Retina (tissue), 1 donor: ENCODE data around the gene PRSS21.

Experiments used
- DNase-seq: peaks from one replicate; pipeline ENCODE4 v3.0.0-alpha.2; 2016

Gene PRSS21

DNA sequence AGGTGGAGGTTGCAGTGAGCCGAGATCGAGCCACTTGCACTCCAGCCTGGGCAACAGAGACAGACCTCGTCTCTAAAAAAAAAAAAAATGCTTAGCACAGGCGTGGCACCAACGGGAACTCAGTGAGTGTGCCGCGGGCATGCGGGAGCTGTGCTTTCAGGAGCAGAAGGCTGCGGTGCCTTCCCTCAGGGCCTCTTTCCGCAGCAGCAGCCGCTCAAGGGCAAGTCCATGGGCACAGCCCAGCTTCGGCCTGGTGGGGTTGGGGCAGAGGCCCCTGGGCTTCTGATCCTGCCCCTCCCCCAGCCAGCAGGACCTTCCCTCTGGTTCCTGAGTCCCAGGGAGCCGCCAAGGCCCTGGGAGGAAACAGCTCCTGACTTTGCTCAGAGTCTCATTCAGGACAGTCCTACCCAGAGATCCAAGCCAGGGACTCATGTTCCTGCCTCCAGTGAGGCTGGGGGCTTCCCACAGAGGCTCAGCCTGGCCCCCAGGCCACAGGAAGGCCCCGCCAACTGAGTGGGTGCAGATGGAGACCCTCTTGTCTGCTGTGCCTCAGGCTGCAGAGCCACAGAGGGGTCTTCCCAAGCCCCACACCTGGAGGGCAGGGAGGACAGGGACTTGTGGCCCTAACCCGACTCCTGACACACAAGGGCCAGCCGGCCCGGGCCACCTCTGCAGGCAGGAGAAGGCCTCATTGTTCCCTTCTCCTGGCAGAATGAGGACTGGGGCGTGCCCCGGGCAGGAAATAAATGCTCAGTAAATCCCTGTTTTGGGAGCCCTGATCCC is 9.7 kb downstream of the PRSS21 start:
- no peak for DNase-seq

DNA sequence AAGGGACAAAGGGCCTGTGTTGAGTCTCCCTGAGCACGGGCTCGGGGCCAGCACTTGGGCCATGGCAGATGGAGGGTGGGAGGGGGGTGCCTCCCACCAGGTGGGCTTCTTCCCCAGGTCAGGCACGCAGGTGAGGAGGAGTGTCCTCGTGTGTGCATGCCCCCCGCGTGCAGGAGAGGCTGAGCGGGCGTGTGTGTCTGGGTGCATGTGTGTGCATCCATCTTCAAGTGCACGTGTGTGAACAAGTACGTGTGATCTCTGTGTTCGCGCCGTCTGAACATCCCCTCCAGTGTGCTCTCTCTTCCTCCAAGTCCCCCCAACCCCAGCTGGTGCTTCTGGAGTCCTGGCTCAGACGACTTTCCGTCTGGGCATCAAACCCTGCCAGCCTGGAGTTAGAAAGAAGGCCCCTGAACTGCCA is 10.3 kb downstream of the PRSS21 start:
- DNase-seq, result no peak

DNA sequence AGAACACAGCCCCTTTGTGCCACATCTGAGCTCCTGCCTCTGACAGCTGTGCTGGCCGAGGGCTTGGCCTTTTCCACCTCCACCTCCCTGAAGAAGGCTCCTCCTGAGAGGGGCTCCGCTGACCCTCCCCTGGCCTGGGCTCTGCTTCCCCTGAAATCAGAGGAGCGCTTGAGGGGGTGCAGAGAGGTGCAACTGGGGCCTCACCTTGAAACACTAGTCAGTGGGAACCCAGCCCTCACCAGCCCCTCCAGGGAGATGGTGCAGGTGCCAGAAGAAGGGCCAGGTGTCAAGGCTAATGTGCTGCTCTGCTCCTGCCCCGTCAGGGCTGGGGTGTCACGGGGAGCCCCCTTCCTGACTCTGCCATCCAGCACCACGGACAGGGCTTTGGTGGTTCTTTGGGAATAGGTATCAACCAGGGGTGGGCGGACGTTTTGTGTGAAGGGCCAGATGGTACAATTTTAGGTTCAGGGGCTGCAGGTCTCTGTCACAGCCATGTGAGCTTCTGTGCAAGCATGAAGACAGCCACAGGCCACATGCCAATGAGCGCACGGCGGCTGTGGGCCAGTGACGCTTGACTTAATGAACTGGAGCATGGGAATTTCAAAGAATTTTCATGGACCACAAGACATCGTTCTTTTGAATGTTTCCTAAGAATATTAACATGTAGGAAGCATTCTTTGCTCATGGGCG is 10.9 kb downstream of the PRSS21 start:
- no peak for DNase-seq

DNA sequence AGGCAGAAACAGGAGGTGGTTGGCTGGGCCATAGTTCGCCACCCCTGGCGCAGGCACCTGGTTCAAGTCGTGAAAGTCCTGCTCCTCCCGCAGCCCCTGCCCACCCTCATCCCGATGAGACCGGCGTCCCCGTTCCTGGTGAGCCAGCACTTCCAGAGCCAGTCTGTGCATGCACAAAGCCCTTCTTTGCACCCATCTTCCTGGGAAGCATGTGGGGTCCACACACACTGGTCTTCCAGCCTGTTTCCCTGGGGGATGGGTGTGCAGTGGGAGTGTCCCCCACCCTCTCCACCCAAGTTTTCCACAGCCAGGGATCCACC is 11.4 kb downstream of the PRSS21 start:
- no peak for DNase-seq

- DNase-seq, result no peak
These were observed 11.9 kb downstream of the PRSS21 start for GRCh38 chr16:2828876-2829430.

DNA sequence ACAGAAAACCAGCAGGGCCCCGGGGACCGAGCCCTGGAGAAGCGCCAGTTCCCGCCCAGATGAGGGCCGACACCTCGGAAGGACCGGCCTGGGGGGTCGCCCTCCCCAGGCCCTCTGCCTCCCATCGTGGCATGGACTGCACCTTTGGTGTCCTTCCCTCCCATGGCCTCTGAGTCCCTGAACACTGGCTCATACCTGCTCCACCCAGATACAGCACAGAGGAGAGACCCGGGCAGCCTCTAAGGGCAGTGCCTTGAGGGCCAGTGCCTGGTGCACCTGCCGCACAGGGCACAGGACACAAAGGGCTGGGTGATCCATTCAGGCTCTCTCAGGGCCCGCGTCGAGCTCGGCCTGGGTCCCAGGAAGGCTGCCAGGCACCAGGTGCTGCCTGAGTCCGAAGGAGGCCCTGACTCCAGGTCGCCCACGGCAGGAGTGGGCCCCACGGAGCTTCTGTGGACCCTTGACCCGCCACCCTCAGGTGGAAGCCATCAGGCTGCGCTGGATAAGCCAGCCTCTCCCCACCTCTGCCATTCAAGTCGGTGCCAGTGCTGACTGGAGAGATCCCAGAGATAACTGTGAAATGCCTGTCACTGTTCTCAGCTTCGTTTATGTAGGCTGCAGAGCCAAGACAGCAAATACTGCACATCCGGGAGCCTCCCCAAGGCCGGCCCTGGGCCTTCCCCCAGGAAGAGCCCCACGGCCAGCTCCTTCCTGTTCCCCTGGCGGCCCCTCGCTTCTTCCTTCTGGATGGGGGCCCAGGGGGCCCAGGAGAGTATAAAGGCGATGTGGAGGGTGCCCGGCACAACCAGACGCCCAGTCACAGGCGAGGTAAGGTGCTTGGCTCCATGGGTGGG is 12.7 kb downstream of the PRSS21 start, which contains the start of gene ZG16B:
Gene ZG16B (plus strand): TSS at position 803 of the 854 bp plus-strand sequence. CDS start 139 bp downstream, outside the sequence.
- no peak for DNase-seq

- DNase-seq, result no peak
These were observed 13.3 kb downstream of the PRSS21 start for GRCh38 chr16:2830355-2830695.

GRCh38 chr16:2831203-2831602 is 14.2 kb downstream of the PRSS21 start:
- no peak for DNase-seq

GRCh38 chr16:2833776-2834175 is 16.7 kb downstream of the PRSS21 start:
- no peak for DNase-seq

- no peak for DNase-seq
These were observed 17.9 kb downstream of the PRSS21 start for GRCh38 chr16:2834968-2835367.

DNA sequence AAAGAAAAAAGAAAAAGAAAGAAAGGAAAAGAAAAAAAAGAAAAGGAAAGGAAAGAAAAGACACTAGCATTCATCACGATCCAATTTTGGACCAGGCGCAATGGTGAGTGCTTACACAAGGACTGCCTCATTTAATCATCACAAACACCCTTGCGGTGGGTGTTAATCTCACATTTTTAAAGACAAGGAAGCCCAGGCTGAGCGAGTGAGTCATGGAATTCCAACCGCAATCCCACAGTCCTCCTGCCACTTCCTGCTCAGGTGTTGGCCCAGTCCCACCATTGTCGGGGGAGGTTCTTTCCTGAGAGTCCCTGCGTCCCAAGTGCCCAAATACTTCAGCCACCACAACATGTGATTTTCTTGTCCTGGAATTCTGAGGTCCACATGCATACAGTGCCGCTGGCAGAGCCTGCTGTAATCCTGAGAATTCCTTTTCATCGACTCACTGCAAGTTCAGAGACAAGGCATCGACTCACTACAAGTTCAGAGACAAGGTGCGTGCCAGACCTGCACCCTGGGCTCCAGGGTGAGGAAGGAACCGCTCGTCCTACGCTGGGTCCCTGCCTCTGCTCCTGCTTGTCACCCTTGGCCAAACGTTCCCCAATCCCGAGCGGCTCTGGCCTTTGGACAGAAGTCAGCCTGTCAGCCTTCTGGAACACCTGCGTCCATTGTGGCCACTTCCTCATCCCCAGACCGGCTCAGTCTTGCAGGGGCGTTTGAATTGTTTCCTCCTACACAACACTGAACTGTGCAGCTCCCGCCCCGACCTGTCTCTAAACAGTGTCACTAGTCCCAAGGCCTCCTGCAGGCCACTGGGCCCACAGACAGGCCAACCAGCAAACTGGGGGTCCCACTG is 18.8 kb downstream of the PRSS21 start:
- DNase-seq, result no peak

DNA sequence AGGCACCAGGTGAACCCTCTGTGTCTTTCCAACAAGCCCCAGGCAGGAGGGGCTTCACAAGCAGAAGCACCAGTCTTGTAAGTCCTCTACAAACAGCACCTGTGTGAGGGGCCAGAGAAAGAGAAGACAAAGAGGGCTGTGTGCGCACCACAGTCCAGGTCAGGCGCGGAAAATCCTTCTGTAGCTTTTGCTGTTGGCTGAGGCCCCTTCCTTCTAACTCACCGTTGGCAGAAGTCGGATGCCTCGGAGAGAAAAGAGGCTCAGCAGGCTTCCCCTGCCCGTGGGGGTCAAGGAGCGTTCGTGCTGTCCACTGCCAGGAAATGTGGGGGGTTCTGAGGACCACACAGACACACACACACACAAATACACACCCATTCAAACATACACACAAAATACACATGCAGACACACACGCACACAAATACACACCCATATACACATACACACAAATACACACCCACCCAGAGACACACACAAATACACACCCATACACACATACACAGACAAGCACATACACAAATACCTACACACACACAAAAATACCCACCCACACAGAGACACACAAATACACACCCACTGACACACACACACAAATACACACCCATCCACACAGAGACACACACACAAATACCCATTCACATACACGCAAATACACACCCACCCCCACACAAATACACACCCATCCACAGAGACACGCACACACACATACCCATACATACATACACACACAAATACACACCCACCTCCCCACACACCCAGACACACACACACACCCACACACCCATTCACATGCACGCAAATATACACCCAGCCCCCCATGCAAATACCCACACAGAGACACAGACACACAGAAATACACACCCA is 19.8 kb downstream of the PRSS21 start:
- no peak for DNase-seq

- DNase-seq, result peak; percentile 78
These were observed 21.9 kb downstream of the PRSS21 start for GRCh38 chr16:2838928-2839327.

GRCh38 chr16:2839650-2840450 is 22.8 kb downstream of the PRSS21 start:
- no peak for DNase-seq

DNA sequence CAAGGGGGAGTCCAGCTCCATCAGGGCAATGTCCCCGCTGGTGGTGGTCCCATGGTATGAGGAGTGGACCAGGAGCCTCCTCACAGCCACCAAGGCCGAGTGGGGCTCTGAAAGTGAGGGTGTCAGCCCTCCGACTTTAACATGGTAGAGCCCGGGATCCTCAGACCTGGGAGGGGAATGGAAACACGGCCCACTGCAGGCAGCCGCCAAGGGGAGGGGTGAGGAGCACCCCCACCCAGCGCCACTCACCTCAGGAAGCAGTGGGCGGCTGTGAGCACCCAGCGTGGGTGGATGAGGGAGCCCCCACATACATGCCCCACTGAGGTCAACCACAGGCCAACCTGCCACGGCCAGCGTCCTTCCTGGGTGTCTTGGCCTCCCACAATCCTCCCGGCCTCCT is 23.9 kb downstream of the PRSS21 start:
- no peak for DNase-seq

- no peak for DNase-seq
These were observed 24.7 kb downstream of the PRSS21 start for GRCh38 chr16:2841606-2842339.

DNA sequence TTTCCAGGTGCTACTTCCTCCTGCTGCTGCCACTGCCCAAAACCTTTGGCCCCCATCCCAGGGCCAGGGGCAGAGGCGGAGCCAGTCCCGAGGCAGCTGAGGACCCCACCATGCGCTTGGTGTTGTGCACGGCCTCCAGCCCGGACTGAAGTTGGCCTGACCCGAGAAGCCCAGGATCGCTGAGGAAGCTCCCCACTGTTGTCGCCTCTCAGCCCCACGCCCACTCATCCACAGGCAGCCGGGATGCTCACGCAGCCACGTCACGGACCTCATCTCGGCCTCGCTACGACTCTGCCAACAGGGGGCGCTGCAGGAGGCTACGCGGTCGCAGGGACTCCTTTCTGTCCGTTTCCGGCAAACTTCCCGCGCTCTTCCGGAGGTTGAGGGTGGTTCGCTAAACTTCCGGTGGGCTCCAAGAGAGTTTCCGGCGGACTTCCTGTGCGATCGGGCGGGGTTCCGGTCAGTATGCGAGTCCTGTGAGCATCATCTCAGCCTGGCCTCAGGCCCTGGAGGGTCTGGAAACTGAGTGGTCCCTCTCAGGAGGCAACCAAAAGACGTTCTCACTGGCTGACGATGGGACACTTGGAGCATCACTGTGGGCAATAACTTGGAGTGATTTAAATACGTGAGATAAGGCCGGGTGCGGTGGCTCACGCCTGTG is 25.4 kb downstream of the PRSS21 start:
- DNase-seq, result peak; percentile 54

DNA sequence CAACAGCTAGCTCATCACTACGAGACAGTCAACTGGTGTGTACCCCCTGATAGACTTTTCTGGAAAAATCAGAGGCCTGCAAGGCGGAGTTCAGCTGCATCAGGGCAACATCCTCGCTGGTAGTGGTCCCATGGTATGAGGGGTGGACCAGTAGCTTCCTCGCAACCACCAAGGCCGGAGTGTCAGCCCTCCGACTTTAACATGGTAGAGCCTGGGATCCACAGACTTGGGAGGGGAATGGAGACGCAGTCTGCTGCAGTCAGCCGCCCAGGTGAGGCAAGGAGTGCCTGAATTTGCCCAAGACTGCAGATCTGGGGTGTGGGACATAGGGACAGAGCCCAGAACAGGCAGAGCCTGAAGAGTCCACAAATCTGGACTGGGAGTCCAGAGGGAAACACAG is 26.5 kb downstream of the PRSS21 start:
- DNase-seq, result no peak

DNA sequence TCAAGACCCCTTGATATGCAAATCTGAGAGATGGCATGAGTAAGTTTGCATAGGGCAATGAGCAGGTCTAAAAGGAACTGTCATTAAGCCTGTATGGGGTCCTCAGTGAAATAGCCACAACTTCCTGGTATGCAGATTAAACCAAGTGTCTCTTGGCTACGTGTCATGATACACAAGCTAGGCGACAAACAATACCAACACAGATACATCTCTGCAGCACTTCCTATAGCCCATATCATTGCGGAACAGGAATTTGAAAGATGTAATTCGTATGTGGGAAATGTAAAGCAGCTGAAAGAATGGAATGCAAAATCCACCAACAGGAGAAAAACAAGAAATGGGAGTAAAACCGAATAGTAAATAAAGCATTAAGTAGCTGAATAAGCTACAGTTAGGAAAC is 28.1 kb downstream of the PRSS21 start:
- no peak for DNase-seq
